Fibroblast of mammary gland (primary cell): ENCODE data around the gene SLC35F3.
"Not testable (repeated sequence)": the region's sequence is repeated elsewhere in the genome, so short reads cannot be mapped to it uniquely, and the experiment has no call there.

Source experiments
- DNase-seq: peaks from one replicate; pipeline ENCODE4 v3.0.0-alpha.2; 2010; ENCODE audit warnings: low read depth
- H3K4me3 ChIP-seq: 2 replicates; pipeline ENCODE4 v1.5.1; 2011; ENCODE audit warnings: low read depth, mild to moderate bottlenecking, low read length, moderate library complexity; ENCODE audit not compliant: control insufficient read depth
- CTCF ChIP-seq: conservative IDR thresholded peaks from 2 replicates; pipeline ENCODE4 v1.5.1; 2011; ENCODE audit warnings: low read depth, low read length, inconsistent platforms; ENCODE audit not compliant: control insufficient read depth, insufficient read depth

Gene SLC35F3

GRCh38 chr1:234208791-234209190, 304.3 kb downstream of the SLC35F3 start:
- DNase-seq: peak; percentile 5
- H3K4me3 ChIP-seq: no peak overlapping the region
- no peak for TF ChIP-seq CTCF

- not testable (repeated sequence) for DNase-seq, H3K4me3 ChIP-seq
These were observed 306.0 kb downstream of the SLC35F3 start for GRCh38 chr1:234210429-234210828.

- H3K4me3 ChIP-seq, DNase-seq: not testable (repeated sequence)
These were observed 307.4 kb downstream of the SLC35F3 start for GRCh38 chr1:234211855-234212254.

GRCh38 chr1:234212764-234213657, 308.5 kb downstream of the SLC35F3 start:
- DNase-seq: peak; percentile 25
- H3K4me3 ChIP-seq: no peak overlapping the region
- TF ChIP-seq CTCF: peak; percentile 35

GRCh38 chr1:234213658-234214128, 309.2 kb downstream of the SLC35F3 start:
- DNase-seq: no peak
- TF ChIP-seq CTCF: no peak
- no peak overlapping the region for H3K4me3 ChIP-seq

GRCh38 chr1:234214129-234214910, 309.8 kb downstream of the SLC35F3 start:
- no peak overlapping the region for H3K4me3 ChIP-seq
- no peak for DNase-seq
- no peak for TF ChIP-seq CTCF

GRCh38 chr1:234214911-234215892, 310.7 kb downstream of the SLC35F3 start:
- H3K4me3 ChIP-seq: no peak overlapping the region
- TF ChIP-seq CTCF: no peak
- DNase-seq: no peak
